SK-N-SH treated with all-trans-retinoic acid at 6 μM for 48 hours (cell line): ENCODE data around the gene TLX2.

Experiments used
- ATAC-seq: fragments of 200-7000 bp; cut with Tn5 transposase; 3 replicates; pipeline ENCODE4 v1.9.1; 2020; ENCODE audit warnings: mild to moderate bottlenecking, moderate library complexity
- ARNTL ChIP-seq: fragments of 450-650 bp; formaldehyde crosslinking; IDR thresholded peaks from 2 replicates; pipeline ENCODE4 v1.5.0; 2020; ENCODE audit warnings: low read depth, mild to moderate bottlenecking, moderate library complexity, borderline replicate concordance
- BACH2 ChIP-seq: fragments of 250-450 bp; sonication (Bioruptor Pico); IDR thresholded peaks from 2 replicates; pipeline ENCODE4 v1.9.0; 2021; ENCODE audit warnings: mild to moderate bottlenecking, borderline replicate concordance
- CREB5 ChIP-seq: fragments of 250-450 bp; sonication (Bioruptor Pico); IDR thresholded peaks from 2 replicates; pipeline ENCODE4 v1.5.1; 2020; ENCODE audit warnings: low read depth, mild to moderate bottlenecking, moderate library complexity
- ESRRG ChIP-seq: fragments of 250-450 bp; sonication (Bioruptor Pico); IDR thresholded peaks from 2 replicates; pipeline ENCODE4 v1.6.1; 2021; ENCODE audit warnings: mild to moderate bottlenecking
- GLIS3 ChIP-seq: fragments of 250-450 bp; sonication (Bioruptor Pico); IDR thresholded peaks from 2 replicates; pipeline ENCODE4 v1.5.0; 2020; ENCODE audit warnings: mild to moderate bottlenecking, moderate library complexity
- ISL1 ChIP-seq: fragments of 250-450 bp; sonication (Bioruptor Pico); IDR thresholded peaks from 2 replicates; pipeline ENCODE4 v2.1.2; 2022; ENCODE audit warnings: mild to moderate bottlenecking, moderate library complexity
- OSR1 ChIP-seq: fragments of 250-450 bp; sonication (Bioruptor Pico); IDR thresholded peaks from 2 replicates; pipeline ENCODE4 v1.8.0; 2022; ENCODE audit warnings: moderate library complexity, mild to moderate bottlenecking, inconsistent platforms
- PATZ1 ChIP-seq: fragments of 250-450 bp; sonication (Bioruptor Pico); IDR thresholded peaks from 2 replicates; pipeline ENCODE4 v1.8.0; 2020; ENCODE audit warnings: mild to moderate bottlenecking, moderate library complexity, borderline replicate concordance
- PPARA ChIP-seq: fragments of 250-450 bp; sonication (Bioruptor Pico); IDR thresholded peaks from 2 replicates; pipeline ENCODE4 v1.5.0; 2020; ENCODE audit warnings: mild to moderate bottlenecking, borderline replicate concordance
- SNAI2 ChIP-seq: fragments of 250-450 bp; sonication (Bioruptor Pico); IDR thresholded peaks from 2 replicates; pipeline ENCODE4 v1.5.0; 2020; ENCODE audit warnings: mild to moderate bottlenecking, moderate library complexity
- TCF4 ChIP-seq: fragments of 250-450 bp; sonication (Bioruptor Pico); IDR thresholded peaks from 2 replicates; pipeline ENCODE4 v1.8.0; 2021; ENCODE audit warnings: mild to moderate bottlenecking, moderate library complexity, borderline replicate concordance
- TOX ChIP-seq: fragments of 250-450 bp; sonication (Bioruptor Pico); IDR thresholded peaks from 2 replicates; pipeline ENCODE4 v1.8.0; 2021; ENCODE audit warnings: mild to moderate bottlenecking, moderate library complexity, borderline replicate concordance
- TSHZ2 ChIP-seq: fragments of 250-450 bp; sonication (Bioruptor Pico); IDR thresholded peaks from 2 replicates; pipeline ENCODE4 v1.5.0; 2020; ENCODE audit warnings: mild to moderate bottlenecking, moderate library complexity
- ZC3H10 ChIP-seq: fragments of 250-450 bp; sonication (Bioruptor Pico); IDR thresholded peaks from 2 replicates; pipeline ENCODE4 v1.5.1; 2021; ENCODE audit warnings: mild to moderate bottlenecking, moderate library complexity
- ZFP30 ChIP-seq: fragments of 450-650 bp; formaldehyde crosslinking; IDR thresholded peaks from 2 replicates; pipeline ENCODE4 v1.5.0; 2022; ENCODE audit warnings: mild to moderate bottlenecking, moderate library complexity
- ZNF70 ChIP-seq: fragments of 450-650 bp; formaldehyde crosslinking; IDR thresholded peaks from 2 replicates; pipeline ENCODE4 v1.5.0; 2020; ENCODE audit warnings: mild to moderate bottlenecking, moderate library complexity
- ZNF8 ChIP-seq: fragments of 450-650 bp; formaldehyde crosslinking; IDR thresholded peaks from 2 replicates; pipeline ENCODE4 v1.5.0; 2020; ENCODE audit warnings: mild to moderate bottlenecking, moderate library complexity
- TF ChIP-seq, protein P1 (sequence below): fragments of 250-450 bp; sonication (Bioruptor Pico); IDR thresholded peaks from 2 replicates; pipeline ENCODE4 v1.5.1; 2021; ENCODE audit warnings: mild to moderate bottlenecking, moderate library complexity

The TLX2 gene

GRCh38 chr2:74564222-74564621, 50.0 kb downstream of the TLX2 start (continued):
- TF ChIP-seq PATZ1 (CRISPR knock-in tag) (no peak), ESRRG (CRISPR knock-in tag) (no peak), ZC3H10 (CRISPR knock-in tag) (no peak), BACH2 (CRISPR knock-in tag) (no peak), SNAI2 (no peak), ZFP30 (no peak), OSR1 (CRISPR knock-in tag) (no peak), ZNF8 (CRISPR knock-in tag) (no peak), PPARA (CRISPR knock-in tag) (no peak)
- TF ChIP-seq, protein P1, sequence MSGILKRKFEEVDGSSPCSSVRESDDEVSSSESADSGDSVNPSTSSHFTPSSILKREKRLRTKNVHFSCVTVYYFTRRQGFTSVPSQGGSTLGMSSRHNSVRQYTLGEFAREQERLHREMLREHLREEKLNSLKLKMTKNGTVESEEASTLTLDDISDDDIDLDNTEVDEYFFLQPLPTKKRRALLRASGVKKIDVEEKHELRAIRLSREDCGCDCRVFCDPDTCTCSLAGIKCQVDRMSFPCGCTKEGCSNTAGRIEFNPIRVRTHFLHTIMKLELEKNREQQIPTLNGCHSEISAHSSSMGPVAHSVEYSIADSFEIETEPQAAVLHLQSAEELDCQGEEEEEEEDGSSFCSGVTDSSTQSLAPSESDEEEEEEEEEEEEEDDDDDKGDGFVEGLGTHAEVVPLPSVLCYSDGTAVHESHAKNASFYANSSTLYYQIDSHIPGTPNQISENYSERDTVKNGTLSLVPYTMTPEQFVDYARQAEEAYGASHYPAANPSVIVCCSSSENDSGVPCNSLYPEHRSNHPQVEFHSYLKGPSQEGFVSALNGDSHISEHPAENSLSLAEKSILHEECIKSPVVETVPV (CRISPR knock-in tag): no peak

GRCh38 chr2:74566076-74566753, 52.0 kb downstream of the TLX2 start:
- ATAC-seq: no peak
- TF ChIP-seq ZNF70 (CRISPR knock-in tag) (no peak), TSHZ2 (no peak), ISL1 (CRISPR knock-in tag) (no peak), ARNTL (CRISPR knock-in tag) (no peak), PPARA (CRISPR knock-in tag) (no peak), CREB5 (CRISPR knock-in tag) (no peak), TCF4 (no peak), ZFP30 (no peak), TOX (CRISPR knock-in tag) (no peak)
- TF ChIP-seq, protein P1 (CRISPR knock-in tag): no peak

- peak; percentile 63; the same call in 1 of the 2 replicates for TF ChIP-seq TOX (CRISPR knock-in tag)
- TF ChIP-seq TCF4: no peak
- peak; percentile 64 for TF ChIP-seq ISL1 (CRISPR knock-in tag)
- TF ChIP-seq GLIS3 (CRISPR knock-in tag): no peak
- peak; percentile 84 for ATAC-seq
Measured at GRCh38 chr2:74566754-74567085, 52.5 kb downstream of the TLX2 start.
